GM23338 (cell line): ENCODE data around the gene PCSK6.

Experiments used
- CREB1 ChIP-seq: fragments of 250-450 bp; sonication (Bioruptor Pico); IDR thresholded peaks from 2 replicates; pipeline ENCODE4 v1.5.0; 2020; ENCODE audit warnings: low read depth, mild to moderate bottlenecking, moderate library complexity
- CTCF ChIP-seq, 2 experiments: fragments of 200-600 bp in 1 of 2; sonication (generic) in 1 of 2; conservative IDR thresholded peaks; 2 replicates each; pipeline versions ENCODE4 v1.5.1 to v1.6.1; 2016 to 2017; ENCODE audit warnings: antibody characterized with exemption in 2 of 2, low read depth in 2 of 2, mild to moderate bottlenecking in 2 of 2, moderate library complexity in 1 of 2
- ETS1 ChIP-seq: IDR thresholded peaks from 2 replicates; pipeline ENCODE4 v1.6.1; 2016; ENCODE audit warnings: antibody characterized with exemption
- EZH2 ChIP-seq: fragments of 200-600 bp; sonication (generic); IDR thresholded peaks from one replicate; pipeline ENCODE4 v1.8.0; 2017; ENCODE audit warnings: antibody characterized with exemption, mild to moderate bottlenecking, low read depth; ENCODE audit not compliant: unreplicated experiment
- EZH2phosphoT487 ChIP-seq: fragments of 200-600 bp; sonication (generic); IDR thresholded peaks from one replicate; pipeline ENCODE4 v1.8.1; 2018; ENCODE audit warnings: antibody characterized with exemption; ENCODE audit not compliant: unreplicated experiment
- POLR2AphosphoS5 ChIP-seq: IDR thresholded peaks from 2 replicates; pipeline ENCODE4 v1.6.1; 2016; ENCODE audit warnings: antibody characterized with exemption, low read depth
- REST ChIP-seq: IDR thresholded peaks from one replicate; pipeline ENCODE4 v1.6.1; 2018; ENCODE audit warnings: antibody characterized with exemption; ENCODE audit not compliant: unreplicated experiment
- STAT1 ChIP-seq: IDR thresholded peaks from one replicate; pipeline ENCODE4 v1.6.1; 2016; ENCODE audit warnings: antibody characterized with exemption; ENCODE audit not compliant: unreplicated experiment

GRCh38 chr15:101262551-101262950 lies 227.0 kb downstream of the PCSK6 start:
- TF ChIP-seq CTCF (conservative IDR thresholded peaks at IDR 0.05; ENCODE audit: low read depth in 2 of 2): no peak
- TF ChIP-seq EZH2: no peak
- no peak for TF ChIP-seq EZH2phosphoT487
- TF ChIP-seq REST: no peak
- TF ChIP-seq POLR2AphosphoS5: no peak
- TF ChIP-seq CREB1 (CRISPR knock-in tag): no peak
- no peak for TF ChIP-seq STAT1
- no peak for TF ChIP-seq ETS1
